ENCODE results near the gene MALAT1.
"Not testable (repeated sequence)": the region's sequence is repeated elsewhere in the genome, so short reads cannot be mapped to it uniquely, and the experiment has no call there.

GRCh38 chr11:65518941-65519549, 20.2 kb downstream of the MALAT1 start:
- not testable (repeated sequence) for TF ChIP-seq CTCF, POLR2A (IDR thresholded peaks at IDR 0.05)
